ENCODE measurements around the gene RAB27B.

- TF ChIP-seq EZH2phosphoT487 (IDR thresholded peaks at IDR 0.05) (no peak), EZH2 (IDR thresholded peaks at IDR 0.05) (no peak)
- TF ChIP-seq, protein P1, sequence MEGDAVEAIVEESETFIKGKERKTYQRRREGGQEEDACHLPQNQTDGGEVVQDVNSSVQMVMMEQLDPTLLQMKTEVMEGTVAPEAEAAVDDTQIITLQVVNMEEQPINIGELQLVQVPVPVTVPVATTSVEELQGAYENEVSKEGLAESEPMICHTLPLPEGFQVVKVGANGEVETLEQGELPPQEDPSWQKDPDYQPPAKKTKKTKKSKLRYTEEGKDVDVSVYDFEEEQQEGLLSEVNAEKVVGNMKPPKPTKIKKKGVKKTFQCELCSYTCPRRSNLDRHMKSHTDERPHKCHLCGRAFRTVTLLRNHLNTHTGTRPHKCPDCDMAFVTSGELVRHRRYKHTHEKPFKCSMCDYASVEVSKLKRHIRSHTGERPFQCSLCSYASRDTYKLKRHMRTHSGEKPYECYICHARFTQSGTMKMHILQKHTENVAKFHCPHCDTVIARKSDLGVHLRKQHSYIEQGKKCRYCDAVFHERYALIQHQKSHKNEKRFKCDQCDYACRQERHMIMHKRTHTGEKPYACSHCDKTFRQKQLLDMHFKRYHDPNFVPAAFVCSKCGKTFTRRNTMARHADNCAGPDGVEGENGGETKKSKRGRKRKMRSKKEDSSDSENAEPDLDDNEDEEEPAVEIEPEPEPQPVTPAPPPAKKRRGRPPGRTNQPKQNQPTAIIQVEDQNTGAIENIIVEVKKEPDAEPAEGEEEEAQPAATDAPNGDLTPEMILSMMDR (IDR thresholded peaks at IDR 0.05) = no peak
Observed at GRCh38 chr18:54780970-54781369, 47.3 kb upstream of the RAB27B start.
